ENCODE data around the gene UNC13C.

The UNC13C gene

DNA sequence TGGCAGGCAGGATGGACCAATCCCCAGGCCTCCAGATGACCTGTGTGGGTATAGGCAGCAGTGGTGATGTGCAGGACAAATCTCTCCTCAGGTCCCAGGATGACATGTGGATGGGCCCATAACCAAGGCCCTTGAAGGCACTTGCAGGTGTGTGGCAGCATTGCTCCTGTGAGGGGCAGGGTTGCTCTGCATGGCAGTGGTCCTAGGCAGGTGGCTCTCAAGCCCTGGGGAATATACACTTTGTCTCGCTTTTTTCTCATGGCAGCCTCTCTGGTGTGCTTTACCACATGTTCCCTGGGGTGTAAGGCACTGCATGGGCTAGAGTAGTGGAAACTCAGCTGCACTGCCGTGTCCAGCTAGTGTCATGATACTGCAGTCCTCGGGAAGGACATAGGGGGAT lies 503.6 kb downstream of the UNC13C start:
- no peak for DNase-seq (ENCODE audit: low spot score)

DNA sequence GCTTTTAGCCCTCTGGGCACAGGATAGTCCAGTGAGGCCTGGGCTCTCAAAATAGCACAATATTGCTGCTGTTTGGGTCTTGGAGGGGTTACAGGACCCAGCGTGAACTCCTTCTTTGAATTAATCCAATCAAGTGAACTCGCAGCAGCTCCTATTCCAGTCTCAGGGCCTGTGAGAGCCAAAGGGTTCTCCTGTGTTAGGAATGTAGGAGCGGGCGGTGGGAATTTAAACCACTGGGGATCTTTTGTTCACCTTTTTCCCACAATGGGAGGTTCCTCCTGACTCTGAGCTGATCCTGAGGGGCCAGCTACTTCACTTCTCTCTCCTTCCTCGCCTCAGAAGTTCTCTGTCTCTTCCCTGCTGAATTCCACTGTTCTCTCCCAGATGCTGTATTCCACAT lies 504.0 kb downstream of the UNC13C start:
- DNase-seq (ENCODE audit: low spot score) = peak; percentile 50

DNA sequence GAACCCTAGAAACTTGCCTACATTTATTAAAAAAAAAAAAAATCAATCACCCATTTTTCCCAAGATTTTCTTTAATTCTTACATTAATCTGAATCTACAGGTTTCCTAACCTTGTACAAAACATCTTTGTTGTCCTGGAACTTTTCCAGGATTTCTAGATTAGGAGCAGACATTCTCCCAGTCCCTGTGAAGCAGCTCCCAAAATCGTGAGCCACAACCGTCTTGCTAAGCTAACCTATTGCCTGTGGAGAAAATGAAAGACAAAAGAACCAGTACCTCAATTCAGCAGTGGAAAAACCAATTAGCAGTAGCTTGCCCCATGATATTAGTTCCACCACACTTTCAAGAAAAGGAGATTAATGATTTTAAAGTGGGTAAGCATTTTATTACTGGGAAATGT lies 522.1 kb downstream of the UNC13C start:
- peak; percentile 56 for DNase-seq (ENCODE audit: low spot score)

DNA sequence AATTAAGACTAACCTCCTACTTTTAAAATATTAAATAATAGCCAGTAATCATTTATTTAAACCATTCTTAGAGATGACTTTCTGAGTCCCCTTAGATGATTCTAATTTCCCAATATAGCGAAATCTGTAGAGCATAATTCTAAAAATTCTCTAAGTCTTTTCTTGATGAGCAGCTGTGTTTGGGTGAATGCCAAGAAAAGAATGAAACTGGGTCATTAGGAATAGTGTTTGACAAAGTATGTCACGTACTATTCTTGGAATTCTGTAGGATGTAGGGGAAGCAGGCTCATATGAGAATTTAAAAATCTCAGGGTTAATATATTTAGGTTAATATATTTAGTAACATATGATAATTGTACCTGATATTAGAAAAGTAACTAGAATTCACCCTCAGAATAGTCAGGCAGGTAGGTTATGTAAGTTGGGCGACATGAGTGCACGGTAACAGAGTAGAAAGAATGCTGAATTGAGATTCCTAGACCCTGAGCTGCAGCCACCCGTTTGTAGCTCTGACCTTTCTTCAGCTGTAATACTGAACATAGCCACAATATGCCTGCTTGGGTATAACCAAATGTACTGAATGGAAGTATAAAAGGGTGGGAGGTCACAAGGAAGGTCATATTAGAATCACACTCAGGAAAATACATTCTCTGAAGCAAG lies 524.3 kb downstream of the UNC13C start:
- peak; percentile 44 for DNase-seq (ENCODE audit: low spot score)

DNA sequence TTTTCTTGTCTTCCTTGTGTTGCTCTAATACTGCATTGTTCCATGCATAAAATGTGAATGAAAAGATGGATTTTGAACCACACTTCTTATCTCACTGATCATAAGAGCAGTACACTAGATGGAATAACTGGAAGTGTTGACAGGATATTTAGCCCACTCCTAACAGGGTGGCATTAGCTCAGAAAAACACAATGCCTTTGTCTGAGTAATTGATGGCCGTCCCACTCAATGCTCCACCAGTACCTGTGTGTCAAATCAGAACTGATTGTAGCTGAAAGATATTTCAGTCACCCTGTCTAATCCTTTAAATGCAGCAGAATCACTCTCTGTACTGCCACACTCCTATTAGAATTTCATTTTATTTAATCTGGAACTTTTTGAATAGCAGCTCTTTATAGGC lies 526.5 kb downstream of the UNC13C start:
- no peak for DNase-seq (ENCODE audit: low spot score)

DNA sequence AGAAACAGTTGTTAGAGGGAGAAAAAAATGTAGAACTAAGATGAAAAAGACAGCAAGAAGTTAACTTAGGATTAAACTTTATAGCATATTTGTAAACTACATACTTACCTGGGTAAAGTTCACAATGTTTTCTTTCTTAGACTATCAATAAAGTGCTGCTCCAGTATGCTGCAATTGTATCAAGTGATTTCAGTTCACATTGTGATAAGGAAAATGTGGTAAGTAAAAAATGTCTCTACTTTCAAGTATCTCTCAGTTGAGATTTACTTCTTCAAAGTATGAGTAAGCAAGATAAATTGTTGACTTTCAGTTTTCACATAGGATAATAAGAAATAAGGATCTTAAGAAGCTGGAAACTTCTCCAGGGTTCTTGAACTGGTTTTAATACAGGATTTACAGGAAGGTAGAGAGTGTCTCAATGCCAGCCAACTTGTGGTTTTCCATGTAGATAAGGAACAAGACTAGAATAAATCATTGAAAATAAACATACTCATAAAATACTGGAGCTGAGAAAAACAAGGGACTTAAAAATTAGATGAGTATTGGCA lies 528.8 kb downstream of the UNC13C start:
- DNase-seq (ENCODE audit: low spot score) = no peak

DNA sequence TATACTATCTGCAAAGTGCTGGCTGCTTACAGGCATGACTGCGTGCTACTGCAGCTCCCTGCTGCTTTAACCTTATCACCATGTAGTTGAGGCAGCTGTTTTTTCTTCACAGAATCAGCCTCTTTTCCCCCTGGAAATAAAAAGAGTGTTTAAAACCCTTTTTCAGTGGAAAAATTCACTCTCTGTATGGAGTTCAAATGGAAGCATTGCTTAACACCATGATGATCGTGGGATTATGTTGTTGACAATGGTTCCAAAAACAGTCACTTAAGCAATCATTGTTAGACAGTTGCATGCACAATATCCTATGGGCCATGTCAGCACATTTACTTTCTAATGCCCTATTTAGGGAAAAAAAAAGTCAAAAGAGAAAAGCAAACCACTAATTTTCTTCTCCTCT lies 536.4 kb downstream of the UNC13C start:
- DNase-seq (ENCODE audit: low spot score) = no peak

DNA sequence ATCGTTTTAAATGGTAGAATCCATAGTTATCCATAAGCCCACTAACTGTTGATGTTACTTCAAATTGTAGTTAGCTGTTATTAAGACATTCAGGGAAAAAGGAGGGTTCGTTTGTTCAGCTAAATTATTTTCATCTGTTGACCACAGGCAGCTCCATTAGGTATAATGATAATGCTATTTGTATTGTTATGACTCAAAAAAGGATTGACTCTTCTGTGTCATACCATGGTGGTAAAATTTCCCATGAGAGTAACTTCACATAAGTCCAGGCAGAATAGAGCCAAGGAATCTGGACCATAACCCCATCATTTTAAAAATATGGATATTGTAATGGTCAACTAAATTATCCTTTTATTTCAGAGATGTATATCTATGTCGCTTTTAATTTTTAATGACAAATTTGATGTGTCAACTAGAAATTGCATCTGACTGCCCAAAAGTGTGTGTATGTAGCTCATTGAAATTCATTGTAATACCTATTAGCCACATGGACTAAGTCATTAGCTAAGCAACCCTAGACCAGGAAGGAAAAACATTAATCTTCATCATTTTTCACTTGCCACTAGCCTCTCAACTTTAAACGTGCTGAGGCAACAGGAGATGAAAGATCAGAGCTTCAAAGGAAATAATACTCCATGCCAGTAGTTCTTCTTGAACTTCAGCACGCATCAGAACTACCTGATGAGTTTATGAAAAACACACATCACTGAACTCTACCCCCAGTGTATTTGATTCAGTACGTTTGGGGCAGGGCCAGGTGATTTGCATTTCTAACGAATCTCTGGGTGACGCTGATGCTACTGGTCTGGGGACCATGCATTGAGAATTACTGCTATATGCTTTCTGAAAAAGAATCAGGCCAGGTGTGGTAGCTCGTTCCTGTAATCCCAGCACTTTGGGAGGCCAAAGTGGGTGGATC lies 537.7 kb downstream of the UNC13C start:
- no peak for DNase-seq (ENCODE audit: low spot score)

DNA sequence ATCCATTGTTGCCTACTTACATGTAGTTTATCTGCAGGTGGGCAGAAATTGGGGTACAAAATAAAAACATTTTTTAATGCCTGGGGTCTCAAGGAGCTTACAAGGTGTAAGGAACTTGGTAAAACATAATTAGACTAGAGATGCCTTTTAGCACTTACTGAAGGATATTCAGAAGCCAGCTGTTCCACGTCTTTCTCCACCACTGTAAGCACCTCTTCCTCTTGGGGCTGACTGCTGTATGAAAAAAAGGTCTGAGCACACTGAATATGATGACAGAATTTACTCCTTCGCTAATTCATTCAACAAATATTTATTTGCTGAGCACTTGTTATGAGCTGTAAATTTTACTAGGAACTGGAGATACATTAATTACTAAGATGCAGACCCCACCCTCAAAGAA lies 539.1 kb downstream of the UNC13C start:
- no peak for DNase-seq (ENCODE audit: low spot score)

DNA sequence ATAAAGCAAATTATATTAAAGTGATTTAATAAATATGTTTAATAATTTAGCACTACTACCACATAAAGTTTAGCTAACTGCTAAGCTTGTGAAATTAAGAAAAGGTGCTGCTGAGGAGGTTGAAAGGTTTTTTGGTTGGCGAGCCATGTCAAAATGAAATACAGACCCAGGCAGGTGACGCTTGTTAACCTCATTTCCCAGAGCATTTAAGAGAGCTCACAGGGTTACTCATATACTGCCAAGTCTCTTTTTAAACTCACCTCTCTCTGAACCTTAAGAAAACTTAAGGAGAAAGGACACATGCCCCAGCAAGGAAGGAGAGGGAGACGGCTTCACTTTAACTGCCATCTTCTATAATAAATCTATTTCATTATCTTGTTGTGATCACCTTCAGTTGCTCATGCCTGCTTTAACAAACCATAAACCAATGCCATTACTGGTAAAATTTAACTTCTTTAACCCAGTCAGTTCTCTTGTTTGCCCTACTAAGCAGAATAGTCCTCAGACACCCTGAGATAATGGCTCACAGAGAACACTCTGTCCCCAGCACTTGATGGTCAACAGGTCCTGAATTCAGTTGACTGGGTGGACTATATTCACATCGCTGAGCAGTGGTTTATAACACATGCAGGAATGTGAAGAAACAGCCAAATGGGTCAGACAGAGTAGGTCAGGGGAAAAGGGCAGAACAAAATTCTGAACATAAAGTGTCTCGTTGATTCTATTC lies 540.1 kb downstream of the UNC13C start:
- DNase-seq (ENCODE audit: low spot score) = peak; percentile 17

DNA sequence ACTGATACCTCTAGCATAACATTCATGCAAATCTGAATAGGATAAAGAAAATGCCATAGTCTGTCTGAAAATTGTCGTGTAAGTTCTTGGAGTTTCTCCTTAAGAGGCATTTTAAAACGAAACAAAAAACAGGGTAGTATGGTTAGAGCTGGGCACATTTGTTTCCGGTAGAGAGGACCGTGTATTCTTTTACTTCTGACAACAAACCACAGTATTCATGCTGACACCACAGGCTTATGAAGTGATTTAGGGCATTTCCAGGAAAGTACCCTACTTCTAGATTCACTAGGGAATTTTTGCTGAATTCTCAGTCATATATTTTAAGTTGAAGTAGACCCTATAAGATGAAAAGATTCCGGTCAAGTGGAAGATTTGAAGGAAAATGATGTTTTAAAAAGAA lies 541.3 kb downstream of the UNC13C start:
- DNase-seq (ENCODE audit: low spot score) = no peak

DNA sequence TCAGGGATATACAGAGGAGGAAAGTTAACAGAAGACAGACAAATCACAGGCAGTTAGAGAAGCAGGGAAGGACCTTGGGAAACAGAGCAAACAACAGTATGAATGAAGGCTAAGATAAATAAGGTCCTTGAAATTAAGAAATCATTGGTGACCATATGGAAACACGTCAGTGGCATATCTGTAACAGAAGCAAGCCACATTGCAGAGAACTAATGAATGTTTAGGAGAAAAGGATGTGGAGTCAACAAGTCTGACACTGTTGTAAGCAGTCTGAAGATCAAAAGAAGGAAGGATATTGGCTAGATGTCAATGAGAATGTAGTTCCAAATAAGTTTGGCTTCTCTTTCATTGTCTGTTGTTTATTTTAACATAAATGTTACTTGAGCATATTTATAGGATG lies 542.4 kb downstream of the UNC13C start:
- DNase-seq (ENCODE audit: low spot score) = no peak

DNA sequence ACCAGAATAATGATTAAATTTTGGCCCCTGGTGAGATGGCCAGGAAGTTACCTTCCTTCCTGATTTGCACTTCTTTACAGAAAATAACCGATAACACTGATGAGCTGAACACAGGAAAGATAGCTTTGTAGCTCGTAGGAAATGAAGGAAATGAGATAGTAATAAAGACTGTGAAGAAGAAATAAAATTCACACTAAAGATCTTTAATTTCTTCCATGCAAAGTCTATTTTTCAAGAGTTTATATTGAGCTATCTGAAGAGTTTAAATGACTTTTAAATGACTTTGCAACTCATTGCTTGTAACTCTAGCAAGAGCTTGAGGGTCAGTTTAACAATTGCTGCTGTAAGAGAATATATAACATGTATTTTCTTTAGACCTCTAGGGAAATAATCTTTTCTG lies 543.0 kb downstream of the UNC13C start:
- DNase-seq (ENCODE audit: low spot score) = no peak

DNA sequence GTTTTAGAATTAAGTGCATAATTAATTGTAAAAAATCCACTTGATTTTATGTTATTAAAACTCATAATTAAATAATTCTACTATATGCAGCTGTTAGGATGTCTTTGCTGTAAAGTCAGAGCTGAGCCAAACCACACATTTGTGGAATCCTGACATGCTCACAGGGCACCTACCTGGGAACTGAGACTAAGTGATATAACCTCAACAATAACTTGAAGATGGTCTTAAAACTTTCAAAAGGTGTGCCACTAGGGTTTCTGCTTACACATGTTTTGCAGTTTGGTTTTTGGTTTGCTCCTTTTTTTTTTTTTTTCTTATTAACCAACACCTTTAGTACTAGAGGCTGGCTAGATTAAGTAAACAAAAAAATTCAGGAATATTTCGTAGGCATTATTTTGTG lies 549.8 kb downstream of the UNC13C start:
- no peak for DNase-seq (ENCODE audit: low spot score)

DNA sequence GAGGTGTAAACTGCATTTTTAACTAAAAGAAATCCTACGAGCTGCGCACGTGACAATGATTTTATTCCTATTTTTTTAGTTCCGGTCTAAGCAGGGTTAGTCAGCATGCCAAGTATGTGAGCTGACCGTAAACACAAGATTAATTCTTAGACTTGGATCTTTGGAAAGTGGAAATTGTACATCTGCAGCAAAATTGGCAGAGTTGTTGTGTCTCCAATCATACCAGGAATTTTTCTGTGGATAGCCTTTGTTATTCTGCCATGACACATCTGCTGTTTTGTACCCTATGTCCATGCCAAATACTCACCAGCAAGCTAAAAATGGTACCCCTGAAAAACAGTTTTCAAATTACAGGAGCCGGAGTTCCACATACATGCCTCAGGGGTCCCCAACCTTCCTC lies 562.5 kb downstream of the UNC13C start:
- no peak for DNase-seq (ENCODE audit: low spot score)

DNA sequence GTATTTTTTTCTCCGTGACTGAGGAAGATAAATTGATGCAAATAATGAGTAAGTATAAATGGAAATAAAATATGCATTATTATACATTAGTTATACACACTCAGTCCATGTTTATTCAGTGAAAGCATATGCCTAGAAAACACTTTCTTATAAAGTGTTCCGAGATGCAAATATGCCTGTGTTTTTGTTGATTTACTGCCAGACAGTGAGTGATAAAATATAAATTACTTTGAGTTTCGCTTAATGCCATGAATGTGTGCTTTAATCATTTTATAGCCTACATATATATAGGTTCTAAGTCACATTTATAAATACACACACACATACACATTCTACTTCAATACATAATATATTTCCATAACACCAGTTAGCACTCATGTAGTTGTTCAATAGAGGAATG lies 569.2 kb downstream of the UNC13C start:
- no peak for DNase-seq (ENCODE audit: low spot score)

DNA sequence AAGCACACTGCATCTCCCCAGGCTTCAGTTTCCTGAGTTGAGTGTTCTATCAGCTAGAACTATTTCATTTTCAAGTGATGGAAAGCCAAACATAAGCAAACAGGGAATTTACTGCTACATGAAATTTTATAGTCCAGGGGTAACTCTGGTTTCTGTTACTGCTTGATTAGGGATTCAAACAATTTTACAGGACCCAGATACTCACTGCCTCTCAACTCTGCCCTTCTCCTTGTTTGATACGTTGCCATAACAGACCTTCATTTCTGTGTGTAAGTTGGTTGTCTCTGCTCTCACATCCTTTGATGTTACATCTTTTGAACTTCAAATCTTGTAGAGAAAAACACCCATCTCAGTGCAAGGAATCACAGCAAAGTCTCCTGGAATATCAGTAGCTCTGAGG lies 572.7 kb downstream of the UNC13C start:
- DNase-seq (ENCODE audit: low spot score) = no peak

DNA sequence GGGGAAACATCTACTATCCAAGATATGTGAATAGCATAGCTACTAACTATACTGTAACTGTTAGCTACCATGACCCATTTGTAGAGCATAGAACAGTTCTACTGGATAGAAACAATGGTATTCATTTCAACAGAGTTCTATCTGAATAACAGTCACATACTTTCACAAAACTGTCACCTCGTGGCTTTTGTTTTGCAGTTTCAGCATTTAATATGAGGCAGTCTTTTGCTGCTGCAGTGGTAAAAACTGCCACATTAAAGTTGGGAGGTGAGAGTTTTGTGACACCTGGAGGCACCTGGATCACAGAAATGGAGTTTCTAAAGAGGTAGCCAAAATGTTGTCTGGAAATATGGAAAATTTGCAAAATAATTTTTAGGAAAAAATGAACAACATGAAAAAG lies 578.0 kb downstream of the UNC13C start:
- no peak for DNase-seq (ENCODE audit: low spot score)

DNA sequence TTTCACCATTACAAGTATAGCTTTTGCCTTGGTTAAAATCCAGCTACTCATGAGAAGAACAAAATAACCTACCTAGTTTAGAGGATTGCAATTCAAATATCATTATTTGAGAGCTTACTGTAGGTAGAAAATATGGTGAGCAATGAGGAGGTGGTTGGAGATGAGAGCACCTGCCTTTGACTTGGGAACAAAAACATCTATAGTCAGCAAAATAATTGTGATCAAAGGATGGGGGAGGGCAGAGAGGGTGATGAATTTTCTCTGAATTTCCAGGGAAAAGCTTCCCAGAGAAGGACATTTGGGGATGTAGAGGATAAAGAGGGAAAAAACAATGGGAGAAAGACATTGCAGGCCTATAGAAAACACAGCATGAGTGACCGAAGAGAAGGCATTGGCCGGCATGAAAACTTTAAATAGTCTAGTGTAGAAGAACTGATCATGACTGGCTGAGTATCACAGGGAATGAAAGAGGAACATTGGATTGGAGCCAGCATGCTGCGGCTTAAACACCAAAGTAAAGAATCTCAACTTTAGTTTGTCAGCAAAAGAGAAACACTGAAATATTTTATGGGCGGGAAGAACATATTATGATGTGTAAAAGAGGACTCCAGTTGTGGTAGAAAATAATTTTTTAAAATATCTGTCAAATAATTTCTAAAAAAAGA lies 581.3 kb downstream of the UNC13C start:
- DNase-seq (ENCODE audit: low spot score) = no peak

DNA sequence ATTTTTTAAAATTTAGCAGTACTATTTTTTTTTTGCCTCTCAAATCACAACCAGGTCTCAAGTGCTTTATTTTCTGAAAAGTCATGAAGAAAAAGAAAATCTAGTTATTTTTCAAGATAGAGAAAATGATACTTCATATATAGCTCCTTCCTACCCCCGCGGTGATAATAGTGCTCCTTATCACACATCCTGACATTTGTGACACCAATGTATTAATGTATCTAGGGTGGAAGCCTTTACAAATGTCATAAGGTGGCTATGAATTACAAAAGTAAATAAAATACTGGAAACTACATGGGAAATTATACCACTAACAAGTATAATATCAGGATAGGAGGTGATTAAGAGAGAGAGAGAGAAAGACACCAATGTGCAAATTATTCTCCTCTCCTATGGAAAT lies 582.2 kb downstream of the UNC13C start:
- DNase-seq (ENCODE audit: low spot score) = no peak

DNA sequence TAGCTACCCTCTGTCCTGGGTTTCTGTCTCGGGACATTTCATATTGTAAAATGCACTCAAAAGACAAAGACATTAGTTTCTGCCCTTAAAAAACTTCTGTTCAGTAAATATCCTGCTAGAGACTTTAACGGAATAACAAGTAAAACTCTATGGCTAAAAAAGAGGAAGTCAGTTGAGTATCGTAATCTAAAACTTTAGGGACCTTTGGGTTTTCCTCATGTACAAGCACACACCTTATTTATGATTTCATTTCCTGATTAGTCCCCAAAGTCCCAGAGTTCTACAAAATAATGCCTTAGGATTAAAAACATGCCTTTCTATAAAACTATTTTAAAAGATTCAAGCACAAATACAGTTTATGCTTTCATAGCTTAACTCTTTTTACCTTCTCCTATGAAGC lies 585.9 kb downstream of the UNC13C start:
- no peak for DNase-seq (ENCODE audit: low spot score)

DNA sequence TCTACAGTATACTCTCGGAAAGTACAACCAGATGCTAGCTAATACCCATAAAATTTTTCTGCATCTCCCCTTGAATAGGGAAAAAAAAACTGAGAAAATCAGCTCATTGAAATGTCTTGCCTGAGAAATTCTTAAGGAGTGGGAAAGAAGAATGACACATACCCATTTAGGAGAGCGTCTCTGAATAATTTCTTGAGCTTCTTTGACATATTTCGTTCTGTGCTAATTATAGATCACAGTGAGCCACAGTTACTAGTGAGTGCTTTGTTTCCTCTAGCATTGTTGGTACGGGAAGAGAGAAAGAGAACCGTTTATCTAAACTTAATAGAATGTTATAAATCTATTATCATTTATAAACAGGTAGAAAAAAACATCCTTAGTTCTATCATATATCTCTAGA lies 588.4 kb downstream of the UNC13C start:
- DNase-seq (ENCODE audit: low spot score) = peak; percentile 46
